Measurements from ENCODE around the gene MPRIP.

The MPRIP gene

DNA sequence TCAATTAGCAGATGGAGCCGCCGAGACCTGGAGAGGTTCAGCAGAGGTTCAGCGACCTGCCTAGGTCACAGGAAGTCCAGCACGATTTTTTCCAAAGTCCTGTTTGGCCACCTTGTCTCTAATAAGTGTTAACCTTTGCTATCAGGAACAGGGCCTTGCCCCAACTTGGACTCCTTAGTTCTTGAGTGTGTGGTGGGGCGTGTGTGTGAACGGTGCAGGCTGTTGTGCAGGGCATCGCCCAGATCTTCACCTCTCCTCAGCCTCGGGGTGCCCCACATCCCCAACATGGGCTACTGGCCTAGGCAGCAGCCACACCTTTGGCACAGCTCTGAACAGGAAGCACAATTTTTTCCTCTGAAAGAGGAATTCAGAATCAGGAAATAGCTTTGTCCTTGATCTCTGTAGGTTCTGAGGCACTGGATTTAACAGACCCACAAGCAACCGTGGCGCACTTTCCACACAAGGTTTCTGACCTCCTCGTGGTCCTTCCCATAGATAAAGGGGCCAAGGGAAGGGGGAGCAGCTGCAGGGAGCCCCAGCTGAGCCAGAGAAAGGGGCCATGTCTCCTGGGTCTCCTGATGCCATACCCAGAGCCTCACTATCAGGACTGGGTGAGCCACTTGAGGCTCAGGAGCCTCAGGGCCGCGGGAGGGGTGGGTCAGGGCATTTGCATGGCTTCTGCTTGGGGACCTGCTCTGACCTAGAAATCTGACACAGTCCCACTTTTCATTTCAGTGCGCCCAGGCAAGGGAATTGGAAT is 10.4 kb downstream of the MPRIP start:
- no peak for DNase-seq

DNA sequence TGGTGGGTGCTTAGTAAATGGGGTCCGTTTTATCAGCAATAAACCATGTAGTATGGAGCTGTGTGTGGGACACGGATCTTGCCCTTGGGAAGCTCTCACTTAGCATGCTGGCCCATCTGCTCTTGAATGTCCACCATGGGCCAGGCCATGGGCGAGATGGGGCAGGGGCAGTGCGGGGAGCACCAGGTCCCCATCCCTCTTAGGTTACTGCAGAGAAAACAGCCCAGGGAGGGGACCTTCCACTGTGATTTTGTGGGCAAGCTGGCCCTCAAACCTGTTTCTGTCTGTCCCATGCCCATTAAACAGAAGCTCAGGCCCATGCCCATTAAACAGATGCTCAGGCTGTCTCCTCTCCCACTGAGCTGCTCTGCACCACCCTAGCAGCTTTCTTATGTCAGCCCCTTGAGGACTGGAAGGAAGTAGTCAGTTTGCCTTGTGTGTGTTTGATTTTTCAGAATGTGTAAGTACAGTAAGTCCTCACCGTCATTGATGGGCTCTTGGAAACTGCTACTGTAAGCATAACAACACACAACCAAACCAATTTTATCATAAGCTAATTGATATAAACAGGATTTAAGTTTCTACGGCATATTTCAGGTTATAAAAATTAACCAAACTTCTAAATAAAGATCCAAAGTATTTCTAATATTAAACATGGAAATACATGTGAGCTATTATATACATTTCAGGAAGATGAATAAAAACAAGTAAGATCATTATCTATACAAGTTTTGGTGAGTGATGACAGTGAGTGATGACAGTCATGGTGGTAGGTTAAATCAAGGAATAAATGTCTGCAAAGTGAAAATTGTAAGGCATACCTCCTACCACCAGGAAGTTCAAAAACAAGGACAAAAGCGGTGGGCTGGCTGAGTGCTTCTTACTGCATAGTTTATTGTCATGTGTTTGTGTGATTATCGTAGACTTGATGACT is 11.5 kb downstream of the MPRIP start:
- no peak for DNase-seq

DNA sequence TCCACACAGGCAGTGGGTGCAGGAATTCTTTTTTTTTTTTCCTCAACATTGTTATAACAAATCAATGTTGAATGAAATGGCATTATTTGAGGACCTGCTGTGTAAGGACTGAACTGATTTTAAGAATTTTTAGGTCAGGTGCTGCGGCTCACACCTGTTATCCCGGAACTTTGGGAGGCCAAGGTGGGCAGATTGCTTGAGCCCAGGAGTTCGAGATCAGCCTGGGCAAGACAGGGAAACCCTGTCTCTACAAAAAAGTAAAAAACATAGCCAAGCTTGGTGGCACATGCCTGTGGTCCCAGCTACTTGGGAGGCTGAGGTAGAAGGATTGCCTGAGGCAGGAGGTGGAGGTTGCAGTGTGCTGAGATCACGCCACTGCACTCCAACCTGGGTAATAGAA is 12.4 kb downstream of the MPRIP start:
- no peak for DNase-seq

DNA sequence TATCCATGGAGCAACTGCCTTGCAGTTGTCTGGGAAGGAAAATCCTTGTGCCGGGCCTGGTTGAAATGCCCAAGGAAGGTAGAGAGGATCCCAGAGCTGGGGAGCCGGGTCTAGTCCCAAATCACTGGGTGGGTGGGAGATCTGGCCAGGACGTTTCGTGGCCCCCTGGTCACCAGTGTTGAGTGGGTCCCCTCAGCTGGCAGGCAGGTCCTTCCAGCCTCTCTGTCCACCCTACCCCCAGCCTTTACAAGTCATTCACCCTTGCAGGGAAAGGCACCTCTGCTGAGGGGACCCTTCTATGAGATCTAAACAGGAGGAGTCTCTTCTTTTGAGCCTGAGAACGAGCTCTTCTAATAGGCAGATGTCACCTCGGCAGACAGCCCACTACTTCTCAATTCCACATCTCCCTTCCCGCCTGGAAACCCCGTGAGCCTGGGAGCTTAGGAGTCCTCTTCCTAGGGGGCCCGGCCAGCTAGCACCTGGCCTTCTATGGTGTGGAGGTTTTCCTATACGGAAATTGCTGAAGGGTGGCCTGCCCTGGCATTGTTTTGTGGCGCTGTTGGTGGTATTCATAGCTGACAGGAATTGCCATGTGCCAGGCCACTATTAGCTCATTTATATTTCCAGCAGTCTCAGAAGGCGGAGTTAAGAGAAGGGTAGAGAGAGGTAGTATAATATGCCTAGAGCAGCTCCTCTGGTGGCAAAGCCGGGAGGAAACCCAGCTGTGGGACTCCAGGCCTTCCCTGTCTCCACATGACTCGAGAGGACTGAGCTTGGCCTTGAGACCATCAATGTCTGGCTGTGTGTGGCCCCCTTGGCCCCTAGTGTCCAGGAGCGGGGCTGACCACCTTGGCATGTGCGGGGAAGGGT is 13.3 kb downstream of the MPRIP start:
- no peak for DNase-seq

DNA sequence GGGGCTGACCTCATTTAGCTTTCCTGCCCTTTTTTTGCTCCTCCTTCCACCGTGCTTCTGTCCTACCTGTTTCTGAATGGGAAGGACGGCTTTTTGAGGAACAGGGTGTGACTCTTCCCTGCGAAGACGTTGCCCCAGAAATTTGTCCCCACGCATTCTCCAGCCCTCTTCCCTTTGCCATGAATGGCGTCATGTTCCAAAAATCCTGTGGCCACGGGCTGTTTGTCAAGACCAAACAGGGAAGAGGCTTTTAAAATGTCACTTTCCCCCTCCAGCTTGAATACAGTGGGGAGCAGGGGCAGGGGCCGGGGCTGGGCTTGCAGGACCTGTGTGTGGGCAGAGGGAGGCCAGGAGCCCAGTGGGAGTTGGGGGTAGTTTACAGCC is 13.9 kb downstream of the MPRIP start:
- DNase-seq = peak; percentile 37

DNA sequence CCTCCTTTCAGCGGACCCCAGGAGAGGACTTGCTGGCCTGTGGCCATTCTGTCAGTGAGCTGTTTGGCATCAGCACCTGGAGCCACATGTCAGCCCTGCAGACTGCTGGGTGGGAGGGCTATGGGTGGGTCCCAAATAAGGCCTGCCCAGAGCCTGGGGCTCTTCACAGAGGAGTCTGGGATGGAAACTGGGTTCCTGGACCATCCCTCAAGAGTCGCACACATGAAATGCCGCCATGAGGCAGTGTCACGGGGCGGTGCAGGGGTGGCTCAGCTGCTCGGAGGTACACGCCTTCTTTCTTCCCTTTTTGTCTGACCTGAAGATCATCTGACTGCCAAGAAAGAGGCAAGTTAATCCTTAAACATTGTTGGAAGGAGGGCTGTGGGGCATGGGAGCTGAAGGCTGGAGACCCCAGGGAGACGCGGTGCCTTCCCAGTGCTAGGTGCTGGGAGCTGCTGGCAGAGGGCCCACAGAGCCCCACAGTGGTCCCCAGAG is 14.8 kb downstream of the MPRIP start:
- DNase-seq = no peak

DNA sequence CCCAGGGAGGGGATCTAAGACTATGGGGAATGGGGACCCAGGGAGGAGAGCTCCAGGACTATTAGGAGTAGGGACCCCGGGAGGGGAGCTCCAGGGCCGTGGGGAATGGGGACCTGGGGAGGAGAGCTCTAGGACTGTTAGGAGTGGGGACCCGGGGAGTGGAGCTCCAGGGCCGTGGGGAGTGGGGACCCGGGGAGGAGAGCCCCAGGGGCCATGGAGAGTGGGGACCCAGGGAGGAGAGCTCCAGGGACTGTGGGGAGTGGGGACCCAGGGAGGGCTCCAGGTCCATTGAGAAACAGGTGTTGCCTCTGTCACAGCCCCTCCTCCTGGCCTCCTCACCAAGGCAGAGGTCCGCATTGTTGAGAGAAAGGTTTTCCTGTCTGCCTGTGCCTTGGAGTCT is 16.0 kb downstream of the MPRIP start:
- DNase-seq = no peak

DNA sequence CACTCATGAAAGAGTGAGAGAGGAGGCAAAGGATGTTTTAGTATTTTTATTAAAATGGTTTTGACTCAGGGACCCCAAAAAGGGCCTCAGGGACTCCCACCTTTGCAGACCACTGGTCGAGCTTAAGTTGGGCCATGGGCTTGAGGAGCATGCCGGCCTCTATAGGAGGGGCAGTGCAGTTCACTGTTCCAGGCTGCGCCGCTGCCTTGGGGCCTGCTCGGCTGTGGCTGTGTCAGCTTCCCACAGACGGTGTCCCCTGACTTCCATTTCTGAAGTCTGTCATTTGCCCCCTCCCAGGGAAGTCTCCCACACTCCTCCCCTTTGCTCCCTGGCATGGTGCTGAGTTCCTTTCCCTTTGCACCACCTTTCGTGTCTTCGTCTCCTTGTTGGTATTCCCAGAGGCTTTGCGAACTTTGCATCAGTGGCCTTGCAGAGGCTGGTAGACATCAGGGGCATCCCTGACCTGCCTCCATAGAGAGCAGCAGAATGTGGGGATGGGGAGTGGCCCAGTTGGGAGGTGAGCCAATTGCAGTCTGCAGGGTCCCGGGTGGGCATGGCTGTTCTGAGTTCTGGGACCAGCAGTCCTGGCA is 17.1 kb downstream of the MPRIP start:
- no peak for DNase-seq

DNA sequence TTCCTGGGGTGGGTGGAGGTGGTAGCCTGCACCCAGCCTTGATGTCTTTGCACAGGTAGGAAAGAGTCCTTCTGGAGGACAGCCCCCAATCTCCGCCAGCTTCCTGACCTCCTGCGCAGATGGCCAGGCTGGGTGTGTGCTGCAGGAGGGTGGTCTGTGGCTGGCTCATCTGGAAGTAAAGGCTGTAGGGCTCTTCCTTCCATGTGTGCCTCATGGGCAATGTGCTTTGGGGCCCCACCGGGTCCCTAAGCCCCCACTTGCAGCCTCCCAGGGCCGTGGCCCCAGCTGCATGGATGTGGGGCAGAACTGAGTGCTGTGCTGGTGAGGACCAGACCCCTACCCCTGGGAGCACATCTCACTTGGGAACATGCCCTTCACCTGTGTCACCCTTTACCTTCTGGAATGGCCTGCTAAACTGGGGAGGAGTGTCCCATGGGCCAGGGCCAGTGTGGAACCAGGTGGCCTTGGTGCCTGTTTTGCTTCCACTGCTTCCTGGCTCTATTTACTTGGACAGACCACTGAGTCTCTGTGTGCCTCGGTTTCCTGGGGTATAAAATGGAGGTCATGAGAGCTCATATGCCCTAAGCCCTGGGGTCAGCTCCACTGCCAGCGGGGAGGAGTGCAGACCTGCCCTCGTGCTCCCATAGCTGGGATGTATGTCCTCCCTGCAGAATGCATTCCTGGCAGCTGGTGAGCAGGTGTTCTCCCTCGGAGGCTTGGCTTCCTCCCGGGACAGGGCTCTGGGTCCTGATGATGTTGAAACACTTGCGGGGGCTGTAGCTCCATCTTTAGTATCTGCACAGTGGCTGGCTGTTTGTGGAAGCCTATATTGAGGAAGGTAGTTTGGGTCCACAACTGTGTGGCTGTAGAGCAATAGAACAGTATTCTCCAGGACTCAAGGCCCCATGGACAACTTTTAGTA is 18.0 kb downstream of the MPRIP start:
- DNase-seq = peak; percentile 33

DNA sequence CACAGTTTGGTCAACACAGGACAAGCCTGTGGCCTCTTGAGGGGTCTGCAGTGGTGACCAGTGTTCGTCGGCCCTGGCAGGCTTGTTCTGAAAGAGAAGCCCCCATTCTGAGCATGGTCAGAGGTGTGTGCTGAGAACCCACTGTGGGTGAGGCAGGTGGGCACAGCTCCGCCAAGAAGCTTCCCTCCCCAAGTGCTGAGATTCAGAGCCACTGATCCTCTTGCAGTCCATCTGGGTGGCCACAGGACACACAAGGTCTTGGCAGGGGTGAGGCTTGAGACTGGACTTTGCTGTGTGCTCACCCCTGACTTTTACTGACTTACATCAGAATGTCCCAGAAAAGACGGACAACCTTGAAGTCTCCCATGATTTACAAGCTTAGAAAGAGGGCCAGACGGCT is 18.7 kb downstream of the MPRIP start:
- peak; percentile 15 for DNase-seq

DNA sequence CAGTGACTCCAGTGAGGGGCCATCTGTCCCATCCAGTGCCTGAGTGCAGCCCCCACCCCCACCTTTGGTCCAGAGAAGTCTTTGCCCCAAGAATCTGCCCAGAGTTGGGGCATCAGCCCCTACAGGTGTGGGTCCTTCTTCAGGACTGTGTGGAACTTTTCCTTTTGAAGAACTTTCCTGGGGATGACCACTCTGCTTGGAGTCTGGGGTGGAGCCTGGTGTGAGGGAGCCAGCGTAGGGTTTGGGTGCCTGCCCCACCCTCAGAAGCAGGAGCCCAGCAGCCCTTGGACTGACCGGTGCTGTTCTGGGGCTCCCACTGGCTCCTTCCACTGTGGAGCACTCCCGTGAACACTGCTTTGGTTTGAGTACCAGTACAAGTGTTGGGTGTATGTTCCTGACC is 19.3 kb downstream of the MPRIP start:
- DNase-seq = peak; percentile 19

DNA sequence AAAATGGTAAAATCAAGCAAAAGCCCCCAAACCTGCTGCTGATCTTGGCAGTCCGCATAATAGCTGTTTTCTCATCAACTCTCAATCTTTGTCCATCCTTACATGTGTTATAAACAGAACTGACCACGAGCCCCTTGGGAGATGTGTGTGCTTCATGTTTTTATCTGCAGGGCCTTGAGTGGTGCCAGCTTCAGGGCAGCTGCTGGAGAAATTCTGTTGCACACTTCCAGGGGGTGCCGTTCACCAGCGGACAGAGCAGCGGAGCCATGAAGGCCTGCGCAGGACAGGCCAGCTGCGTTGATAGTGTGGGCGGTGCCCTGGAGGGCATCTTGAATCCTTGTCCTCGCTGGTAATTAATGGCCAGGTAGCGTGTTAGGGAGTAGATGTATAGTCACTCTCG is 20.1 kb downstream of the MPRIP start:
- no peak for DNase-seq

DNA sequence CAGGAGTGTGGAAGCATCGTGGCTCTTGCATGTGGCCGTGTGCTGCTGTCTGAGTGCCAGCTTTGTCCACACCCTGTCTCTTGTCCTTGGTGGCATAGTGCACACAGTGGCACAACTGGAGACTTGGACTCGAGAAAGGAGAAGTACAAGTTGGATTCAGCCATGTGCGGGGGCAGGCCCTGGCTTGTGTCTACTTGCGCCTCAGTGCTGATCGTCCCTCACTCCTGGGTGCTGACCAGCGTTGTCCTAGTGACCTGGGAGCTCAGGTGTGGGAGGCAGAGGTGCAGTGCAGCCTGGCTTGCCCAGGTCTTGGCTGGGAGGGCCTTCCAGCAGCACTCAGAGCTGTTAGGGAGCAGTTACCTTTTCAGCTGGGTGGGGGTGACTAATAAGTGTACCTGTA is 20.6 kb downstream of the MPRIP start:
- DNase-seq = no peak

DNA sequence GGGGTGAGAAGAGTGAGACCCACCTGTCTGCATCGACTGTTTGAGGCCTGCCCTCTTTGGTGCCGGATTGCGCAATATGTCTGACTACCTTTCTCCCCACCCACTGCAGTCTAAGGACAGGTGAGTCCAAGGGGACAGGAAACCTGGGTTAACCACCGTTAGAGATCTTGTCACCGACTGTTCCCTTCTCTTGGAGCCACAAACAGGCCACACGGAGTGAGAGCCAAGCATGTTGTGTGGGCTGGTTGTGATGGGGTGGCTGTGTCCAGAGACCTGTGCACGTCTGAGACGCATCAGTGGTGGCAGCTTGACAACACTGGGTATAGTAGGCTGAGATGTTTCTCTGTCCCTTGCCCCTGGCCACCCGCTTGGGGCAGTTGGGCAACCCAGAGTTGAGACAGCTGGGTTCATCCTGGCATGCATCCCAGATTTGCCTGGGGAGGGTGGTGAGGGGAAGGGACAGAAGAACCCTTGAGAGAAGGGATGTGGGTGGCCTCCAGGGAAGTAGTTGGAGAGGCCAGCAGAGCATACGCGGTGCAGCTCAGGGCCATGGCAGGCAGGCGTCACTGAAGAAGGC is 21.4 kb downstream of the MPRIP start:
- DNase-seq = peak; percentile 60

DNA sequence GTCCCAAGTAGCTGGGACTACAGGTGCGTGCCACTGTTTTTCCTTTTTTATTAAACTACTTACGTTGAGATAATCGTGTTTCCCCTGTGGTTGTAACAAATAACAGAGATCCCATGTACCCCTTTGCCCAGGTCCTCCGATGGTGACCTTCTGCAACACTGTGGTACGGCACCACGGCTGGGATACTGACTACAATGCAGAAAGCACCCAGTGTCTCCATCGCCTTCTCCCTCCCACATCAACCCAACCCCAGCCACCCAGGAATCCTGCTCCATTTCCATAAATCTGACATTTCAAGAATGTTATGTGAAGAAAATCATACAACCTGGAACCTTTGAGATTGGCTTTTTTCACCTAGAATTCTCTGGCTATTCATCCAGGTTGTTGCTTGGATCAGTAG is 22.1 kb downstream of the MPRIP start:
- peak; percentile 2 for DNase-seq

DNA sequence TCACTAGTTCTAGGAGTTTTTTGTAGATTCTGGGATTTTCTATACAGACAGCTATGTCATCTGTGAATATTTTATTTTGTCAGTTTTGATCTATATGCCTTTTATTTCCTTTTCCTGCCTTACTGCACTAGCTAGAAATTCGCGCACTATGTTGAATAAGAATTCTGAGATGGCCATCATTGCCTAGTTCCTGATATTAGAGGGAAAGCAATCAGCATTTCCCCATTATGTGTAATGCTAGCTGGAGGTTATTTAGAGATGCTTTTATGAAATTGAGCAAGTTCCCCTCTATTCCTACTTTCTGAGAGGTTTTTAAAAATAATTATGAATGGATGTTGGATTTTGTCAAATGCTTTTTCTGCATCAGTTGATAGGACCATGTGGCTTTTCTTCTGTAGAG is 23.8 kb downstream of the MPRIP start:
- DNase-seq = no peak

DNA sequence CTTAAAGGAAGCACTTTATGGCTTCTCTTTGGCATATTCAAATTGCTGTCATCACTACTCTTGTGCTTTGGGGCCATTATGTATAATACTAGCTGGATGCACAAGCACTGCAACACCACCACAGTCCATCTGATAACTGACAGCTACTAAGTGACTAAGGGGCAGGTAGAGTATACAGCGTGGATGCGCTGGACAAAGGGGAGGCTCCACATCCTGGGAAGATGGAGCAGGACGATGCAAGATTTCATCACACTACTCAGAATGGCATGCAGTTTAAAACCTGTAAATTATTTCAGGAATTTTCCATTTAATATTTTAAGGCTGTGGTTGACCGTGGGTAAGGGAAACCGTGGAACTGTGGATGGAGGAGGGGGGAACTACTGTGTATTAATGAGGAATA is 25.0 kb downstream of the MPRIP start:
- peak; percentile 6 for DNase-seq

DNA sequence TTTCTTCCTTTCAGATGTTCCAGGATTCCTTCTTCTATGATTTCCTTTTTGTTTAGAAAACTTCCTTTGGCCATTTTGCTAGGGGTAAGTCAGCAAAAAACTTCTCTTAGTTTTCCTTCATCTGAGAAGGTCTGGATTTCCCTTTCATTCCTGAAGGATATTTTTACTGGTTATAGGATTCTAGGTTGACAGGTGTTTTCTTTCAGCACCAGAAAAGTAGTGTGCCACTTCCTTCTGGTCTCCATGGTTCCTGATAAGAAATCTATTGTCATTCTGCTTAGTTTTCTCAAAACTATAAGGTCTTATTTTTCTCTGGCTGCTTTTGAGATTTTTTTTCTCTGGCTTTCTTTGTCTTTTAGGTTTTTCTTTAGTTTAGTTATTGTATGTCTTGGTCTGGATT is 27.6 kb downstream of the MPRIP start:
- no peak for DNase-seq

DNA sequence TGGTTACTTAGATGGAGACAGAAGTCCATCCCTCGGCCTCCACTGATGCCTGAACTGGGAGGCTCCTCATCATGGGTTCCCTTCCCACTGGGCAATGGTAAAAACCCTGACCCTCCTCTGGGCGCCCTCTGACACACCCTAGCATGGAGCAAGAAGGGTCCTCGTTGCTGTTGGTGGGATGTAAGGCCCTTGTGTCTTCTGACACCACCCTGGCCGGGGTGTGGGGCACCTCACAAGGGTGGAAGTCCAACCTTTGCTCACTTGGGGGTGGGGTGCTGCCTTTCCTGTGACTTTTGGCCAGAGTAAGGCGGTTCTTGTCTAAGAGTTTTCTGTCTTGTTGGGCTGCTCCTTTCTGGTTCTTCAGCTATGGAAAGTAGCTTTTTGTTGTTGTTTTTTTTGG is 28.7 kb downstream of the MPRIP start:
- peak; percentile 32 for DNase-seq

DNA sequence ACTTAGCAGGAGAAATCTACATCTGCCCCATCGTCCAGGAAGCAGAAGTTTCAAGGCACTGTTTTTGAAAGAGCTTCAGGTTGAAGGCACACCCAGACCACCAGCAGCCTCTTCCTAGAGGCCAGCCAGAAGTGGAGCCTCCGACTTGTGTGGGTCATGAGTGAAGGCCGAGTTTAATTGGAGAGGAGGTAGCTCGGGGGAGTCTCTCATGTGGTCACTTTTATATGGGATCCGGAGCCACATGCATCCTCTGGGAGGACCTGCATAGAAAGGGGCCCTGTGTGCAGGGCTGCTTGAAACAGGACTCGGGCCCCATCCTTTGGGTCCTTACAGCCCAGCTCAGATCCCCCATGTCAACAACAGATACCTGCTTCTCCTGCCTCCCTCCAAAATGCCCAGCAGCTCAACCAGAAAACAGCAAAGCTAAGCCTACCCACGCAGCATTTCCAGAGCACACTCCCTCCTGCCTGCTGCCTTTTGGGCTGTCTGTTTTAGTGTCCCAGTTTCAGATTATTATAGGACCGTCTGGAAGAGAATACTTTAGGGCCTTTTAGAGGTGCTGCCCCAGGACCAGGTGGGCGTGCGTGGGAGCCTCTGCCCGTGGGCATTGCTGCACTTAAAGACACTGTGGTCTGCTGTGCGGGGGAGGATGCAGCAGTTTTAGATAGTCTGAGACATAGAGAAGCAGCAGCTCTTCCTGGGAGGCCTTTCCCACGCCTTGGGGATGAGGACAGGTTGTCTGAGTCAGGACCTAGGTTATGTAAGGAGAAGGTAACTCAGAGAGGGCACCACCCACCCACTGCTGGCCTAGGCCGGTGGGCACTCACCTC is 29.5 kb downstream of the MPRIP start:
- peak; percentile 30 for DNase-seq
